Measurements from ENCODE around the gene FAM171A2. TPM values are rescaled to one million over a fixed set of nuclear protein-coding genes. Genes with fewer than 3 reads are reported as not detected.

FAM171A2 gene
- total RNA-seq: 3.8 and 5.2 TPM in 2 replicates

GRCh38 chr17:44363613-44364159 is at the start of gene FAM171A2:
Gene FAM171A2 (minus strand): TSS chr17:44363853. CDS start chr17:44363714, 139 bp downstream.

GRCh38 chr17:44389281-44389680 is 25.6 kb upstream of the FAM171A2 start, which contains the start of gene ITGA2B:
Gene ITGA2B (minus strand): TSS chr17:44389649. CDS start chr17:44389473, 176 bp downstream.

DNA sequence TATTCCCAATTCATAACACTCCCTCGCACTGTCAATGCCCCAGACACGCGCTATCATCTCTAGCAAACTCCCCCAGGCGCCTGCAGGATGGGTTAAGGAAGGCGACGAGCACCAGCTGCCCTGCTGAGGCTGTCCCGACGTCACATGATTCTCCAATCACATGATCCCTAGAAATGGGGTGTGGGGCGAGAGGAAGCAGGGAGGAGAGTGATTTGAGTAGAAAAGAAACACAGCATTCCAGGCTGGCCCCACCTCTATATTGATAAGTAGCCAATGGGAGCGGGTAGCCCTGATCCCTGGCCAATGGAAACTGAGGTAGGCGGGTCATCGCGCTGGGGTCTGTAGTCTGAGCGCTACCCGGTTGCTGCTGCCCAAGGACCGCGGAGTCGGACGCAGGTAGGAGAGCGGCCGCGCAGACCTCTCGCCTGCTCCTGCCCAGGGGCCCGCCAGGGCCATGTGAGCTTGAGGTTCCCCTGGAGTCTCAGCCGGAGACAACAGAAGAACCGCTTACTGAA is 18.7 kb downstream of the FAM171A2 start, which contains the start of gene GRN:
Gene GRN (plus strand): TSS at position 364 of the 515 bp plus-strand sequence. CDS start 3,863 bp downstream, outside the sequence.

DNA sequence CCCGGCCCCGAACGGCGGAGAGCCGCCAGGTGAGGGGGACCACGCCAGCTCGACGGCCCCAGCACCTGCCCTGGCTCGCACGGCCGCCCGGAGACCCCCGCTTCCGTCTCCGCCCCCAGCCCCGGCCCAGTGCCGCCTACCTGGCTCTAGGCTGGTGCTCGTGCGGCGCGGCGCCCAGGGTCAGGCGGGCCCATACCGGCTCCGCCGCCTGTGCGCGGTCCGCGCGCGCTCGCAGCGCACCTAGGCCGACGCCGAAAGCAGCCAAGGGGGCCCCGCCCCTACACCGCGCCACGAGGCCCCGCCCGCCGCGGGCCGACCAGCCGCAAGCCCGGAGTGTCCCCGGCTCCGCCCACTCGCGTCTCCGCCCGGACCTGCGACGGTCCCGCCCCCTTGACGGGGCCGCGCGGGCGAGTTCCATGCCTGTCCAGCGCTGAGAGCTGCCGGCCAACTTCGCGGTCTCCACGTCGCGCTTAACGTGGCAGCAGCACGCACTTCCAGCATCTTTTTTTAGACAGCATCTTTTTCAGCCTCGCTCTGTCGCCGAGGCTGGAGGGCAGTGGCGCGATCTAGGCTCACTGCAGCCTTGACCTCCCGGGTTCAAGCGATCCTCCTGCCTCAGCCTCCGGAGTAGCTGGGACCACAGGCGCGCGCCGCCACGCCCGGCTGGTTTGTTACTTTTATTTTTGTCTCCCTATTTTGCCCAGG is 38.9 kb downstream of the FAM171A2 start, which contains the start of gene SLC25A39:
Gene SLC25A39 (minus strand): TSS at position 253 of the 705 bp plus-strand sequence. CDS start 1,261 bp downstream, outside the sequence.

DNA sequence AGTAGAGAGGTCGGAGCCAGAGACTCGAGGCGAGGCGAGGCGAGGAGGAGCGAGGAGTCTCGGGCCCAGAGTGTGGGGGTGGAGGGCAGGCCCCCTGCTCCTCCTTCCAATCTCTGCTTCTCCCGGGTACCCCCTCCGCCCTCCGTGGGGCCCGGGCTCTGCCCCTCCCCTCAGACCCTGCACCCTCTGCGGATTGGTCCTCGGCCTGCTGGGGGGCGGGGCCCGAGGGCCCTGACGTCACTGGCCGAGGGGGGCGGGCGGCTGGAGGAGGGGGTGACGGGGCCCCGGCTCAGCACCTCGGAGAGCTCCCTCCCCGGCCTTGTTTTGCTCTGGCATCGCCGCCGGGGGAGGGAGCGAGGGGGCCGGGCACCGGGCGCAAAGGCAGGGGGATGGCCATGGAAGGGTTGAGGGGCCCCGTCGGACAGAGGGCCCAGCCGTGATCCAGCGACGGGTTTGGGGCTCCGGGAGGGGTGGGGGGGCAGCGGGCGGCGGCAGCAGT is 55.3 kb downstream of the FAM171A2 start, which contains the start of gene RUNDC3A:
Gene RUNDC3A (plus strand): TSS at position 282 of the 499 bp plus-strand sequence. CDS start 232 bp downstream, outside the sequence.

Small RNA genes within 50 kb of the gene (small RNA-seq; reads per million reads assigned to genes)
- gene RF00012: not detected
- gene RN7SL258P: not detected
- not detected for gene RNU6-453P

Other genes starting within 250 kb of the FAM171A2 start
- gene HDAC5, start 240.2 kb downstream of the FAM171A2 start, total RNA-seq: 16.2 and 25.6 TPM in 2 replicates
- 3.9 and 6.9 TPM in 2 replicates for gene HROB, start 221.9 kb downstream of the FAM171A2 start, total RNA-seq
- gene ASB16, start 193.1 kb downstream of the FAM171A2 start, total RNA-seq: not detected in 2 replicates
- 17.7 and 20.2 TPM in 2 replicates for gene TMUB2, start 176.9 kb downstream of the FAM171A2 start, total RNA-seq
- 48.7 and 51.0 TPM in 2 replicates for gene ATXN7L3, start 164.0 kb downstream of the FAM171A2 start, total RNA-seq
- 60.1 and 74.1 TPM in 2 replicates for gene UBTF, start 144.2 kb downstream of the FAM171A2 start, total RNA-seq
- not detected in 2 replicates for gene SLC4A1, start 95.7 kb downstream of the FAM171A2 start, total RNA-seq
- not detected in 2 replicates for gene RUNDC3A, start 55.3 kb downstream of the FAM171A2 start, total RNA-seq
- 70.9 and 84.0 TPM in 2 replicates for gene SLC25A39, start 39.0 kb downstream of the FAM171A2 start, total RNA-seq
- 153 and 193 TPM in 2 replicates for gene GRN, start 18.6 kb downstream of the FAM171A2 start, total RNA-seq
- 0.22 TPM in 1 of 2 replicates, not detected in the other for gene ITGA2B, start 25.8 kb upstream of the FAM171A2 start, total RNA-seq
- gene GPATCH8, start 139.6 kb upstream of the FAM171A2 start, total RNA-seq: 28.7 and 37.5 TPM in 2 replicates
- gene FZD2, start 193.6 kb upstream of the FAM171A2 start, total RNA-seq: 0.66 and 1.2 TPM in 2 replicates